Measurements from ENCODE around the gene PACSIN2.
A peak's percentile ranks its signal among the peaks of the same experiment; 100 is the strongest.

PACSIN2 gene

DNA sequence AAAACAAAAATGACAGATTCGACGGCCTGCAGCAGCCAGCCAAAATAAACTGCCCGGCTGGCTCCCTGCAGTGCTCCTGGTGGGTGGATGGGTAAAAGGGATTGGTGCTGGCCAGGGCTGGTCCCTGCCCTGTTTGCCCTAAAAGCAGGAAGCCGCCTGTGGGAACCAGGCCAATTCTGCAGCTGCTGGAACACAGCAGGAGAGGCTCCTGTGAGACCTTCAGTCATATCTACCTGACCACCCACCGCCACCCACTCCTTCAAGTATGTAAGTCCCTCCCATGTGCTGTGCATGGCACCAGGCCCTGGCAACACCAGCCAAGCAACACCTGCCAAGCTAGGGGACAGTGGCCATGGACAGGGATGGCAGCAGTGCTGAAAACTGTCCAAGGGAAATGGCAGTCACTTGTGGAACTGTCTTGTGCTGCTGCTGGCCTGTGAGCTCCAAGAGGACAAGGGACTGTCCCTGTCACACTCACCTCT is 109.2 kb downstream of the PACSIN2 start:
- DNase-seq (ENCODE audit: low spot score): no peak

DNA sequence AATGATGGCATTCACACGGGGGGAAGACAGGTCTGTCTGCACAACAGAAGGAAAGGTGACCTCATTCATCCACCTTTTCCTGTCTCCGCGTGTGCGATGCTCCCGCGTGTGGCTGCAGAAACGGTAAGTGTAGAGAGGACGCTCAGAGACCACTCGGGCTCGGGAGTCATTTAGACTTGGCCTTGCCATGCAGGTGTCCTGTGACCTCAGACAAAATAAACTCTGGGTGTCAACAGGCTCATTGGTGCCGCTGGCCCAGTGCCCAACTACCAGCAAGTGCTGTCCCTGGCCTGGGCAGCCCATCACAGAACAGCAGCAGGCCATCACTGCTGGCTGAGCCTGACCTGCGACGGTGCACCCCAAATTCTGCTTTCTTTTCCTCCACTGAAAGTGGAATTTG is 109.7 kb downstream of the PACSIN2 start:
- no peak for DNase-seq (ENCODE audit: low spot score)

DNA sequence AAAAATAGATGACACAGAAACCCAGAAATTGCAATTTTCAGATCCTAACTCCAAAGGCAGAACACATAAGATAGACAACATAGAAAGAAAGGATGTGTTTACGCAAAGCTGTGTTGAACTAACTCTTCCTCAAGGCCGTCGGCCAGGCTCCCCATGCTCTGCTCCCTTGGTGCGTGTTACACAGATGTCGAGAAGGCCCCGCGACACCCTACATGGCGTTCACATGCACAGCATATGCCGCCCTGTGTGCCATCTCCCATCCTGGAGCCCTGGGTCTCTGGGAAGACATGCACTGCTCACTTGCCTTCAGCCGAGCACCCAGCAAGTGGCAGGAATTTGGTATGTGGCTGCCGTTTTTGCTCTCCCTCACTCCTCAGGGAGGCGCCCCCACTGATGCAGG is 110.9 kb downstream of the PACSIN2 start:
- DNase-seq (ENCODE audit: low spot score): no peak

DNA sequence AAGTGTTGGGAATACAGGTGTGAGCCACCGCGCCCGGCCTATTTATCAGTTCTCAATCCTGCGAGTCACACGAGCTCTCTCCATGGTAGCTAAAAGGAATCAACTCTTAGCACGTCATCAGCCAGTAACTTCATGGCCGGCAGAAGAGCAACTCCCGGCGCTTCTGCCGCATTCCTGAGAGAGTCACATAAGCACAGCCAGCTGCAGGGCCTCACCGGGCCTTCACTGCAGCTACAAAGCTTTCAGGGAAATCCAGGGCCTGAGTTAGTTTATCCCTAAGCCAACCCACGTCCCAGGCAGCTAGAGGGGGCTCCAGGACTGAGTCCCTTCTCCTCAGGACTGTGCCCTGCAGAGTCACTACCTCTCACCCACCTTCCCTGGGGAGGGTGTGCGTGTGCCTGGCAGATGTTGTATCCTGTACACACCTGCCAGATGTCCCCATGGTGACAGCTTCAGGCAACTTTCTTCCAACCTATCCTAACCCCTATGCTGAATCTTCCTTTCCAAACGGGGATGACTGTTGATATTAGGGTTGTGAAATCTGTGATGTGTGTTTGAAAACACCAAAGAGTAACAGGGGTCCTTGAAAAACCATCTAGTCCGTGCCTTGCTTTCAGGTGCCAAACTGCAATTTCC is 112.0 kb downstream of the PACSIN2 start:
- DNase-seq (ENCODE audit: low spot score): no peak

DNA sequence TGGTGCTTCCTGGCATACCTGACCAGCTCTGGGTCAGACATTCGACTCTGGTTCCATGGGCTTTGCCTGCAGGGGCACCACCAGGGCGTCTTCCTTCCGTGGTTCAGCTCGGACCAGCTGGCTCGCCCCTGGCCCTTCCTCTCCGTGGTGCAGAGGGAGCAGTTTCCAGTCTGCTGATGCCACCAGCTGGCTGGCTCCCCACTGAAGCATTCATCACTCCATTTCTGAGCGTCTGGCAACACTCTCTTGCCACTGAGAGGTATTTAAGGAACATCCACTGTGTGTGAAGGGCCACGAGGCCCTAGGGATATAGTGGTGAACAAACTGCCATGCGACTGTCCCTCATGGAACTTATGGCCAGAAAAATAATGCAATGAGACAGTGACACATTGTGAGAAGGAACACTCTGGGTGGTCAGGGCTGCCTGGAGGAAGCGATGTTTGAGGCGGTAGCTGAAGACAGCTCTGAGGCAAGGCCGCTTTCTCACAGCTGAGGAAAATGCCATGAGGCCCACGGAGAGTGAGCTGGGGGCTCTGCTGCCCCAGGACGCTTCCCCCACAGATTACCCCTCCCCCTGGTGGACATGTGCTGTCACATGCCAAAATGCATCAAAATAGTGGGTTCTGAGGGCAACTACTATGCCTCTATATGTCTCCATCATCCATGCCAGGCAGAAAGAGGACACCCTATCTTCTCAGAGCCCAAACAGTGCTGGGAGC is 113.0 kb downstream of the PACSIN2 start:
- DNase-seq (ENCODE audit: low spot score): no peak

DNA sequence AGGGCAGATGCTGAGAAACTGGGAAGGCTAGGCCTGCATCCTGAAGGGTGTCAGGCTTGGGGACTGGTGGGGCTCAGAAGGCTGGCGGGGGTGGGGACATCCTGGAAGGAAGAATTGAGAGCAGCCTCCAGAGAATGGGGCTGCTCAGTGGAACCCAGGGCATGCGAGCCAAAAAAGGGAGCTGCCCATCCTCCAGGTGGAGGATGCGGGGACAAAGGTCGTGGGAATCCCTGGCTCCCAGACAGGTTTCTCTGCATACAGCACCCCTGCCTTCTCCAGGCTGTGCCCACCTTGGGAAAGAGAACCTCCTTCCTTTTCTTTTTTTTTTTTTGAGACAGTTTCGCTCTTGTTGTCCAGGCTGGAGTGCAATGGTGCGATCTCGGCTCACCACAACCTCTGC is 117.0 kb downstream of the PACSIN2 start:
- no peak for DNase-seq (ENCODE audit: low spot score)

DNA sequence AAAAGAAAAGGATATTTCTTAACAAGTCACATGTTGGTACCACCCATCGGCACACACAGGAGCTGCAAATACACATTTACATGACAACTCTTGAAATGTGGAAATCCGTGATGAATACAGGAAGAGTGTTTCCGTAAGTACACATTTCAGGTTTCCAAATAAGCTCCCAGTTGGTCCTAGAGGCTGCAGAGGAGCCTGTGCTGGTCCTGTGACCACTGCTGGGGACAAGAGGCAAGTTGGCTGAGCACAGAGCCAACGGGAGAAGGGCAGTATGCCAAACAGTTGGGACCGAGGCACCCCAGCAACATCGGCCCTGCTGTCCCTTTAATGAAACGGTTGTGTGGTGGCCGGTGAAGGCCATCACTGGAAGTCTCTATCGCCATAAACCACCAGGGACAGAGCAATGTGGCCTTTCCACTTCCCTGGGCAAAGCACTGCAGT is 119.4 kb downstream of the PACSIN2 start:
- no peak for DNase-seq (ENCODE audit: low spot score)

DNA sequence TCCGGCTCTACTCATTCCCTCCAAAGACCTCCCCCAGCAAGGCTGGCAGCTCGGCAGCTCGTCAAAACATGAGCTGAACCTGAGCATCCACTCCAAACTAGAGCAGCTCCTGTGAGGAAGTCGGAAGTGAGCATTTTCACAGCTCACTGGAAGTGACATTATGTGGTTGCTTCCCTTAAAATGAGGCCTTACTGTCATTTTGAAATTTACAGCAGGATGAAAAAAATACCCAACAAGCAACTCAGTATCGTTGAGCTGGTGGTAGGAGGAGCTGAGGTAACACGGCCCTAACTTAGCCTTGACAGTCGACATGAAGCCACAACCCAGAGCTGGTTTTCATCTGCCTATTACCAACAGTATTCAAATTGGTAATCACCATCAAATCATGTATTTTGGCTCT is 119.9 kb downstream of the PACSIN2 start:
- DNase-seq (ENCODE audit: low spot score): no peak

DNA sequence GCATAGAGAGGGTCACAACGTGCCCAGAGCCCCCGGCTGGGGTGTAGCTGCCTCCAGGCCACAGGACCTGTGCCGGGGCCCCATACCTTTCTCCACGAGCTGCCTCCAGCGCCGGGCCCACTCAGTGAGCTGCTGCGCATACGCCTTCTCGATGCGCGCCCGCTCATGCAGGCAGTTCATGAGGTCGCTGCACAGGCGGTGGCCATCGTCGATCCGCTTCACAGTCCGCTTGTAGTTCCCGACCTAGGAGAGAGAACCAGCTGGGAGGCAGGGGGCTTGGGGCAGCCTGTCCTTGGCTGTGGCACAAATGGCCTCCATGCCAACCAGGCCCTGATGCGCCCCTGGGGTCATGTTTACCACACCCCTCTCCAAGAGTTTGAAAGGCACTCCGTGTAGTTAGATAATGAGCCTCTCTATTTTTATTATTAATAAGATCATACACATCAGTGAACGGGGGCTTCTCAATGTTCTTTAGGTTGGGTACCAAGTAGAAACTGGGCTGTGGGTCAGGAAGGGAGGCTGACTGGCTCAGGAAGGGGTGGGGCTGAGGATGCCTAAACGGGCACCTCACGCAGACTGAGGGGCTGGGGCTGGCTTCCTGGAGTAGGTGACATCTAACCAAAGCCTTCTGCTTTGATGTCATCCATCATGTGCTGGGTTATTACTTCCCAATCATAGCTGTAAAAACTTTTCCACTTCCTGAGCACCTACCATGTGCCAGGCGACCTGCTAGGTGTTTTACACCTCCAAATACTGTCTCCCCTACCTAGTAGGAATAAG is 121.4 kb downstream of the PACSIN2 start:
- DNase-seq (ENCODE audit: low spot score): no peak

DNA sequence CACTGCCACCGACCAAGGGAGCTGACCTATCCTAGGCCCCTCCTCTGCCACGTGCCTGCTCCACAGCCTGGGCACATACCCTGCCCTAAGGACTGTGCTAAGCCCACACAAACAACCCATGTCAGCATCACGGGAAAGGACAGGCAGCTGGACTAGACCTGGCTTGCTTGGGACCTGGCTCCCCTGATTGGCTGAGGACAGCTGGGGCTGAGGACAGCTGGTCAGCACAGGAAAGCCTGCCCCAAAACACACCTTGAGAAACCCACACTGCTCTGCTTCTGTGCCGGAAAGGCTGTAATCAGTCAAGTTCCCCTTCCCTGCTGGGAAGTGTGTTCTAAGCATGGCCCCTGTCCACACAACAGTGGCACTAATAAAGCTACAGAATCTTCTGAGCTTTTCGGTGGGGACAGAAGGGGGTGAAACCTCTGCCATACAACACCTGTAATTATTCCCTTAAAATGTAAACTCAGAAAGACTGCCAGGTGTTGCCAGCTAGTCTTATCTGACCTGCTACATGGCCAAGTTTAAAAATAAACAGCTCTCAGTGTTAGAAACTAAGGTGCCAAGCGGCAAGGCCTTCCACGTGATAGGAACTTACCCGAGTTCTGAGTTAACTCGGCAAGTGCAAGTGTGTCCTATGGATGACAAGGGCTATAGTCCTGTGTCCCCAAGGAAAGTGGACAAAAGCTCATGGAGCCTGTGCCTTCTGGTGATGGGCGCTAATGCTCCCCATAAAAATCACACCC is 122.2 kb downstream of the PACSIN2 start:
- DNase-seq (ENCODE audit: low spot score): no peak

DNA sequence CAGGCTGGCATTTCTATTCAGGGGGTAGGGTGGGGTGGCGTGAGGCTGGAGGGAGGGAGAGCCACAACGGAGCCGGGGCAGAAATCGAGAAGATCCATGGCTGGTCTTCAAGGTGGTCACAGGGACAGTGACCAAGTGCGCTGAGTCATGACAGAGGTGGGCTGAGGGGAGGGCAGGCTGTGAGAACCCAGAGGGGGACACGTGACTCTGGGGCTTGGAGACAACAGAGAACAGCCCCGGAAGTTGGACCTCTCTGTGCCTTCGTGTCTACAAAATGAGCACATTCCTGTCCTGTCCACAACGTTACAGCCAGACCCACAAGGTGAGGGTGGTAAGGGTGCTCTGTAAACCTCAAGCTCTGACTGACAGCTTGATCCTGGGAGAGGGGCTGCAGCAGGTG is 122.8 kb downstream of the PACSIN2 start:
- DNase-seq (ENCODE audit: low spot score): no peak

DNA sequence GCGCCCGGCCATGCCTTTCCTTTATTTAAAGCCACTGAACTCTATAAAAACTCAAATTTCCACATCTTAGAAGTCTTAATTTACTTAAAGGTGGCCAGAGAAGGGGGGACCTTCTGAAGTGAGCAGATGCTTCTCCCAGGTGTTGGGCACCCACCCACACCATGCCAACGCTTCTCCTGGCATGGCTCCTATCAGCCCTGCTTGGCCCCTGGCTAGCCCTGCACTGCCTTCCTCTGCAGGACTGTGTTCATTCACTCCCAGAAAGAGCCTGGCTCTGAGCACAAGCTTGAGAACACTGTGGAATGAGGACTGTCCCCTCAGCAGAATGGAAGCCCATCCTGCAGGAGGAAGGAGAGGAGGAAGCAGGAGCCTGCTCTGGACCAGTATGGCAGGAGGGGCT is 123.3 kb downstream of the PACSIN2 start:
- DNase-seq (ENCODE audit: low spot score): no peak

DNA sequence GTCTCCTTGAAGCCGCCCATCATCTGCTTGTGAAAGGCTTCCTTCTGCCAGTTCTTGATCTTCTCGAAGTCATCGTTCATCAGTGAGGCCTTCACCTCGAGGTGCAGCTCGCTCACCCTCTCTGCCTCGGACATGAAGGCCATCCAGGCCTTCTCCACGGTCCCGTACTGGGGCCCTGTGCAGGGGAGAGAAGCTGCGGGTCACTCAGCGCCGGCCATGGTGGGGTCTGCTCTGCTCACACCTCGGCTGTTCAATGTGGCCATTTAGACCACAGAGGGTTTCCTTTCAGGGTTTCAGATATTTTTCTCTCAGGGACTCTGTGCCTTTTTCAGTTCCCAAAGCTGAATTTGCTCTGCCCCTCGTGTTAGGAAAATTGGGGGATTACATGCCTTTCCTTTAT is 123.9 kb downstream of the PACSIN2 start:
- DNase-seq (ENCODE audit: low spot score): no peak

DNA sequence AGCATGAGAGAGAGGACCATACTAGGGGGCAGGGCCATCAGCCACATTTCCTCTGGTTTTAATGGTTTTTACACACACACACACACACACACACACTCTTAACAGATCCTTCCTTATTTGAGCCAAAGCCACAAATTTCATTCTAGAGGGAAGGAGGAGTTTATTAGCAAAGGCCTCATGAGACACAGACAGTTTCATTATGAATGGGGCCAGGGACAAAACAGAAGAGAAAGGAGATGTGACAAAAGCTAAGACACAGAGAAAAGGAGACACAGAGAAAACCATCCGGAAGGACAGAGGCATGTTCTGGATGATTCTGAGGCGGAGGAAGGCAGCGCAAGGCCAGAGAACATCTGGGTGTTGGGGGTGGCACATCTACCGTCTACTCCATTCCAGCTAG is 125.6 kb downstream of the PACSIN2 start:
- DNase-seq (ENCODE audit: low spot score): no peak

DNA sequence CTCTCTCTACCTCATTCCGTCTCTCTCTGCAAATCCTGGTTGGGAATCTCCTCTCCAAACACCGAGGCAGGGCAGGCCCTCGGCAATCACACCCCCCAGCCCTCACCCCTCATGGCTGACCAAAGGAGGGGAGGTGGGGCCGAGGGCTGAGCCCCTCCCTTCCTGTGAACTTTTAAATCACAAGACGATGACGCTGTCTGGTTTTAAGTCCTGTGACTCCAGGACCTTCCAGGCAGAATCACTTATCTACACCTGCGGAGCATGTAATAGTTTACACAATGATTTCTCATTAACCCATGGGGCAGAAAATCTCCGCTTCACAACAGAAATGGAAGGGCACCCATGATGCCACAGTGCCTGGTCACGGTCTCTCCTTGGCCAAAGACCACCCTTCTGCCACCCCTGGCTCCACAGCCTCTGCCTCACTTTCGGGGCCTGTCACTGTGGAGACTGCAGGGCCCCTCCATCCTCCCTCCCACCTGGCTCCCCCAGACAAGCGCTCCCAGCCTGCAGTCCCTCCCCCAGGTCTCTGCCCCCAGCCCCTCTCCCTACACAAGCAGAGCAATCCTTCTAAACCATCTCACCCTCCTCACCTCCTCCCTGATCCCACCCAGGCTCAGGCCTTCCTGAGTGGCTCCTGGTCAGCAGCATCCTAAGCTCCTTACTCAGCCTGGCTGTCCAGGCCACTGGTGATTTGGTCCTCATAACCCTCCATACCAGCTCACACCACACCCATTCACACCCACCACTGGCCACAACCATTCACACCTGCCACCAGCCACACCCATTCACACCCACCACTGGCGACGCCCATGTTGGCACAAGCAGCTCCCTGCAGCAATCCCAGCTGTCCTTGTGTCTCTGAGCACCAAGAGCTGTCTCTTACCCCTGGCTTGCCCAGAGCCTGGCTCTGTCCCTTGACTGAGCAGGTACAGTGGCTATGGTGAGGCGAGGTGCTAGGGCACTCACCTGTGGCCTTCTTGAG is 127.1 kb downstream of the PACSIN2 start:
- DNase-seq (ENCODE audit: low spot score): no peak

DNA sequence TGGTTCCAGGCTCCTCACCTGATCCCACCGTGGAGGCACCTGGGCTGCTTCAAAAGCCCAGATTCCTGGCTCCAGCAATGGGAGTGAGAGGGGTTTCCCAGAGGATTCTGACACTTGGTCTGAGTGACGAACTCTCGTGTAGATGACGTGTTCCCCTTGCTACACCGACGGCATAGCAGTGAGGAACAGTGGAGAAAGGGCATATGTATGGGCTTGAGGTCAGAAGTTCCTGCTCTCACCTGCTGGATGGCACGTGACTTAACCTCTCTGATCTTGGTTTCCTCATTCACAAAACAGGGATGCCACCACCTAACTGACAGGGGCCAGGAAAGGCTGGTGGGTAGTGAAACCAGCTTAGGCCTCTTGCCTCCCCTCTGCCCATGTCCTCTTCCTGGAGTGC is 127.8 kb downstream of the PACSIN2 start:
- DNase-seq (ENCODE audit: low spot score): no peak

DNA sequence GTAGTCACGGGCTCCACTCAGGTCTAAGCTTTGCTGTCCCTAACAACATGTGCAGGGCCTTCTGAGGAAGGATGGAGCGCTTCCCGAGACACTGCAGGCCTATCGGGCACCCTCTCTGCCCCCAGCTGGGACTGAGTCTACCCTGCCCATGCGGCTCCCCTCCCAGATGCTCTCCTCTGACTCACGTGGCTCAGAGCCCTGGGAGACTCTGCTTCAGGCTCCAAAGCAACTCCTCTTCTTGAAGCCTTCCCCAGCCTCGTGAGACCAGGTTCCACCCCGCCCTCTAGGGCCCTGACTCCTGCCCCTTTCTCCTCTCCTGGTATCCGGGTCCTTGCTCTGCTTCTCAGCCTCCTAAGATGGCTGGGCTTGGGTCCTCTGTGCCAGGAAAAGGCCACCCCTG is 129.5 kb downstream of the PACSIN2 start:
- DNase-seq (ENCODE audit: low spot score): peak; percentile 86

DNA sequence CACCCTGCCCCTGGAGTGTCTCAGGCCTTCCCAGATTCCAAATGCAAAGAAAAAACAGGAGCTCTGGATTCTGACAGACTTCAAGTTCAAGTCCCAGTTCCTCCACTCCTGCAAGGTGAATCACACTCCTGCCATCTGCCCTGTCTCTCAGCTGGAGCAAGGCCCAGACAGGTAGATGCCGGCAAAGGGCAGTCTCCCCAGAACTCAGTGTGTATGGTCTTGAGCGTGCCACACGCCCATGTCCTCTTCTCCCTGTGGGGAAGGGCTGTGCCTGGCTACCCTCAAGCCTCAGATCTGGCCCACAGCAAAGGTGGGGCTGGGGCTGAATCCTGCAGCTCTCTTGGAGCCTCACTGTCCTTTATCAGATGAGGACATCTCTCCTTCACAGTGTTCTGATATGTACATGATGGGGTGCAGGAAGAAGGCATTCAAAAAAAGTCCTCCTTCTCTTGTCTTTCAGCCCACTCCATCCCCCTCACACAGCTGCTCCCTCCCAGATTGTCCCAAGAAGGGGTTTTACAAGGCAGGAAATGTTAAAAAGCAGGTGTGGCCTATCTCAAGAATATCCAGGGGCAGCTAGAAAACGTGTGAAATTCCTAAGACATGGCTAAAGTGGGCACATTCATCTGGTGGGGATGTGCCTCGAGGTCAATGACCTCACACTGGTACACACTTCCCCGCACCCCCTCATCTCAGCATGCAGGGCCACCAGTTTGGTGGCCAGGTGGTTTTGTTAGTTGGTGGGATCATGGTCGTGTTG is 130.2 kb downstream of the PACSIN2 start:
- no peak for DNase-seq (ENCODE audit: low spot score)

DNA sequence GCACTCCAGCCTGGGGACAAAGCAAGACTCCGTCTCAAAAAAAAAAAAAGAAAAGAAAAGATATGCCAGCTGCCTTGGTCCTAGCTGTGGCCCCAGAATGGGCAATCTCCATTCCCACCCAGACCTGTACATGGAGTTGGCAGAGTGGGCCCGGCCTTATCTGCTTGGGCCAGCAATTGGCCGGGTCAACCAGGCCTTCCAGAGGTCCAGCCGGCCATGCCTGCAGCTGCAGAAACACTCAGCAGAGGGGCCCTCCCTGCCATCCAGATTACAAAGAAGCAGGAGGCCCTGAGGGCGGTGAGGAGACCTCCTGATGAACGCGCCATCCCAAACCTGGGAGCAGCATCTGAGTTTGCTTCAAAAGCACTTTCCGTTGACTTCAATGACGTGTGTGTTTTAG is 131.0 kb downstream of the PACSIN2 start:
- DNase-seq (ENCODE audit: low spot score): no peak

DNA sequence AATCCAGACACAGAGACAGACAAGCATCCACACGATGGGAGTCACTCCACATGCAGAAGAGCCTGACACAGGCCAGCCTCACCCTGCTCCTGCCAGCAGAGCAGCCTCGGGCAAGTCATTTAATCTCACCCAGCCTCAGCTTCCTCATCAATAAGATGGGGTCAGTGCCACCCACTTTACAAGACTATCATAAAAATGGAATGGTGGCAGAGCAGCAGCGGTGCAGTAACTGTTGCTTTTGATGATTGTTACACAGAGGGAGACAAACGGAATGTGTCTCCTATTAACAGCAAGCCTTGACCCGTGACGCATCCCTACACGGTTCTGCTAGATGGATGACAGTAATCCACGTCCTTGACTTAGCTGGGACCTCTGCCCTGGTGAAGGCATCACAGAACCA is 131.8 kb downstream of the PACSIN2 start:
- no peak for DNase-seq (ENCODE audit: low spot score)
